Hippocampal formation (tissue), 2 donors: Measurements from ENCODE around the gene CBFB.
"Not testable (repeated sequence)": the region's sequence is repeated elsewhere in the genome, so short reads cannot be mapped to it uniquely, and the experiment has no call there.

Source experiments
- DNase-seq, 2 donors: peaks; one replicate each; lab custom pipeline; 2025; lab: John Stamatoyannopoulos, UW

The CBFB gene

DNA sequence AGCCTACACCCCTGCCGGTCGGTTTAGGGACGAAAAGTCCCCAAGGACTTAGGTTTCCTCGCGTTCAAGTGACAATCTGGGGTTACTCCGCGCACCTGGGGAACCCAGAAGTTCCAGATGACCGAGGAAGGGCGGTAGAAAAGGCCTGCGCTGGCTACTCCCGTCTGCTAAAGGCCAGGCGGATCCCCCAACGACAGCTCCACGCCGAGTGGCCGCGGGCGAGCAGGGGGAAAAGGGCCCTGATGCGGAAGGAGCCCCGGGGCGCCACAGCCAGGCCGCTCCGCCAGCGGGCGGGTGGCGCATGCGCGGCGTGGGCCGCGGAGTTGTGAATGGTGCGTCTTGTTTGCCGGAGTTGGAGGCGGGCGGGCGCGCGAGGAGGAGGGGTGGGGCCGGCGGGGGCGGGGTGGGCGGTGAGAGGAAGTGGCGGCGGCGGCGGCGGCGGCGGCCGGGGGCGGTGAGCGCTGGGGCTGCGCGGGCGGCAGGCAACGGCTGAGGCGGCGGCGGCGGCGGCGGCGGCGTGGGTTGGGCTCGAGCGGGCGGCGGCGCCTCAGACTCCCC is at the start of gene CBFB:
TSS of gene CBFB (plus strand) at position 454 of the 558 bp plus-strand sequence. CDS start 259 bp downstream, outside the sequence.
- DNase-seq = peak; percentile 78 to 90

DNA sequence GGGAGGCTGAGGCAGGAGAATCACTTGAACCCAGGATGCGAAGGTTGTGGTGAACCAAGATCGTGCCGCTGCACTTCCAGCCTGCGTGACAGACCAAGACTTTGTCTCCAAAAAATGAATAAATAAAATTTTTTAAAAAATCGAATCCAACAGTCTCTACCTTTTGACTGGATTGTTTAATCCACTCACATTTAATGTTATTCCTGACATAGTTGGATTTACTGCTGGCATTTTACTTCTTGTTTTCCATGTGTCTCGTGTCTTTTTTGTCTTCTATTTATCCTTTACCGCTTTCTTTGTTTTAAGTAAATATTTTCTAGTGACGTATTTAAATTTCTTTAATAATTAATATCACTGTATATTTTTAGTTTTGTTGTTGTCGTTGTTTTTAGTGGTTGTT is 45.9 kb upstream of the CBFB start:
- no peak for DNase-seq

DNA sequence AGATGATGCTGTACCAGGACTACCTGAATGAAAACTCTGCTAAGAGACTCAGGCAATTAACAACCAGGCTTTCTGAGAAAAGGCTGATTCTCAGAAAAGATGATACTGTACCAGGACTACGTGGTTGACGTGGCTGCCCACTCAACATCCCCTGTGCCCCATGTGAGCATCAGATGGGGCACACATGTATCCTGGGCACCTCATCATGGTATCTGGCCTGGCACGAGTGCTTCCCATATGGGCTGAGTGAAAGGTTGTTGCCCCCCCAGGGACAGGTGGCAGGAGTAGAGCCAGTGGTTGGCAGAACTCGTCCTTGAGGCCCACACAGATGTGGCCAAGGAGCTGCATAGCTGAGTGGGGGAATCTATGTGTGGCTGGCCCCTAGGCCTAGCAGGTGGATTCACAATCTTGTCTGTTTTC is 44.0 kb upstream of the CBFB start:
- DNase-seq = no peak

DNA sequence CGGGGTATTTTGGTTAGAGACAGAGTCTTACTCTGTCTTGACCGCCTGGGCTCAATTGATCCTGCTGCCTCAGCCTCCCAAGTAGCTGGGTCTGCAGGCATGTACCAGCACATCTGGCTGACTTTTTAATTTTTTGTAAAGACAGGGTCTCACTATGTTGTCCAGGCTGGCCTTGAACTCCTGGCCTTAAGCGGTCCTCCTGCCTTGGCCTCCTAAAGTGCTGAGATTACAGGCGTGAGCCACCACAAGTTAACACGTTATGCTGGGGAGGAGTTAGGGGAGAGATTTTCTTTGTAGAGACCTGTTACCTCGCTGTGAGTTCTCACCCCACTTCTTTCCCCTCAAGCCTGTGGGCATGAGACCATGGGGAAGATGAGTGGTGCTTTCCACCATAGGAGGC is 42.4 kb upstream of the CBFB start:
- no peak for DNase-seq

DNA sequence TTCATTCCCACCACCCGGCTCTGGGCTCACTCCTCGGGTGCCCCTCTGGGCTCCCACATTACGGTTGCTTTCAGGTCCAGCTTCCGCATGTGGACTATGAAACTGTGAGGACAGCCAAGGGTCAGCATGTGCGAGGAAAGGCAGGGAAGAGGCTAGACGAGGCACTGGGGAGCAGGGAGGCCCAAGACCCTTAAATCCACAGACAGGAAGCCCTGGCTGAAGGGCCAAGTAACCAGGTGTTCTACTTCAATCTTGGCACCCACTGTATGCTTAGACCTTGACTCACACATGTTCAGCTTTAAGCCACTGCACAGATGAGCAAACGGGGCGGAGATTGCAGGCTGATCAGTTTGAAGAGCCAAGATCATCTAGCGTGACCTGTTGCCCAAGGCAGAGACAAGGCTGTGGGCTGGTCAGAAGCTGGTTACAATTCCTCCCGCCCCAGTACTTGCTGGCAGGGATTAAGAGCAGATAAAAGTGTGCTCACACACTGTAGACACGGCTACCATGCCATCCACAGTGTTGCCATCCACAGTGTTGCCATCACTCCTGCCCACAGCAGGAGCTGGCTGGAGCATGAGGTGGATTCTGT is 40.7 kb upstream of the CBFB start, which contains the start of gene CES4A:
TSS of gene CES4A (plus strand) at position 393 of the 592 bp plus-strand sequence. CDS start at position 577, 184 bp downstream.
- DNase-seq = no peak

DNA sequence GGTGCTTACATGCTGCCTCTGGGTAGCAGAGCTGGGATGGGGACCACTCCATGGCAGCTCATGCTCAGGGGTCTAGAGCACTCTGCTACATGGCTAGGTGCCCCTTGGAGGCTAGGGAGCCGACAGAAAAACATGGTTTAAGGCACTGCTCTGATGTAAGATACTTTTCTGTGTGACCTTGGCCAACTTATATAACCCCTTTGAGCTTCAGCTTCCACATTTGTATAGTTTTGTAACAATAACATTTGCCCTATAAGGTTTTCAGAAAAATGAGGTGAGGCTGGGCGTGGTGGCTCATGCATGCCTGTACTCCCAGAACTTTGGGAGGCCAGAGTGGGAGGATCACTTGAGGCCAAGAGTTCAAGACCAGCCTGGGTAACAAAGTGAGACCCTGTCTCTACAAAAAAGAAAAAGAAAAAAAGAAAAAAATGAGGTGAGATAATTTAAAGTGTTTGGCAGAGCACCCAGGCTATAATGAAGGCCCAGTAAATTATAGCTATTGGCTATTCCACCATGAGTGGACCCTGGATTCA is 37.3 kb upstream of the CBFB start:
- DNase-seq = no peak

DNA sequence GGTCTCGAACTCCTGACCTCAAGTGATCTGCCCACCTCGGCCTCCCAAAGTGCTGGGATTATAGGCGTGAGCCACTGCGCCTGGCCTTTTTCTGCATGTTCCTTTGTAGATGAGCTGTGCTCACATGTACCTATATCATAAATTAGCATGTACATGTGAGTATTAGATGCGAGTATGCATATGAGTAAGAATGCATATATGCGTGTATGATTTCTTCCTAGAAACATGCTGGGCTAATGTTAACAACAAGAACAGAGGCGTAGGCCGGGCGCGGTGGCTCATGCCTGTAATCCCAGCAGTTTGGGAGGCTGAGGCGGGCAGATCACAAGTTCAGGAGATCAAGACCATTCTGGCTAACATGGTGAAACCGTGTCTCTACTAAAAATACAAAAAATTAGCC is 35.4 kb upstream of the CBFB start:
- DNase-seq = not testable (repeated sequence)

DNA sequence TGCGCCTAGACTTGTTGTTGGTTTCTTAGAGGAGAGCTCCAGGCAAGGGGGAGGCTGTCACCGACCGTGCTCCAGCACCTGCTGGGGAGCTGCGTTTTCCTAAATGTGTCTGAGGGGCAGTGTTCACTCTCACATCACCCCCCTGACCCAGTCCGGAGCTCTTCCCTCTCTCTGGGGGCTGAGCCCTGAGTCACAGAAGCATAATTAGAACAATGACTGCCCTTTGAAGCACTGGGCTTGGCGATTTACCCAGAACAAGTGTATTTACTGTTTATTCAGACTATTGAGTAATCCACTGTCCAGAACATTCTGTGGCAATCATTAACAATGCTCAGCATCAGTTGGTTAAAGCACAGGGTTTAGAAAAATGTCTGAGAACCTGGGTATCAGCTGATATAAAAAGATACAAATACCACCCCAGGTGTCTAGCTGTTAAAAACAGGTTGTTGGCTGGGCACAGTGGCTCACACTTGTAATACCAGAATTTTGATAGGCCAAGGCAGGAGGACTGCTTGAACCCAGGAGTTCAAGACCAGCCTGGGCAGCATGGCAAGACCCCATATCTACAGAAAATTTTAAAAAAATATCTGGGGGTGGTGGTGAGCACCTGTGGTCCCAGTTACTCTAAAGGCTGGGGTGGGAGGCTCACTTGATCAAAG is 32.5 kb upstream of the CBFB start:
- peak; percentile 79 to 99 for DNase-seq

DNA sequence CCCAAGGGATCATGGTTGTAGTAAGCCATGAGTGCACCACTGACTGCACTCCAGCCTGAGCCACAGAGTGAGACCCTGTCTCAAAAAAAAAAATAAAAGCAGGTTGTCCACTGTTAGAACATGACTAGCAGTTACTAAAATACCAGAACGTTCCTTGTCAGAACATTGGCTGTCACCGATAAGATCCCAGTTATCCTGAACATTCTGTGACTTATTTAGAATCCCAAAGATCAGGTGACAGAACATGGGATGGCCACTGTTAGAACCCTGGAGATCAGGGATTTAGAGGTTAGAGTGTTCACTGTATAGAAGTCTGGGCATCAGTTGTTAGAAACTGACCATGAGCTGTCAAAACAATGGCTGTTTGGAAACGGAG is 32.0 kb upstream of the CBFB start:
- no peak for DNase-seq

DNA sequence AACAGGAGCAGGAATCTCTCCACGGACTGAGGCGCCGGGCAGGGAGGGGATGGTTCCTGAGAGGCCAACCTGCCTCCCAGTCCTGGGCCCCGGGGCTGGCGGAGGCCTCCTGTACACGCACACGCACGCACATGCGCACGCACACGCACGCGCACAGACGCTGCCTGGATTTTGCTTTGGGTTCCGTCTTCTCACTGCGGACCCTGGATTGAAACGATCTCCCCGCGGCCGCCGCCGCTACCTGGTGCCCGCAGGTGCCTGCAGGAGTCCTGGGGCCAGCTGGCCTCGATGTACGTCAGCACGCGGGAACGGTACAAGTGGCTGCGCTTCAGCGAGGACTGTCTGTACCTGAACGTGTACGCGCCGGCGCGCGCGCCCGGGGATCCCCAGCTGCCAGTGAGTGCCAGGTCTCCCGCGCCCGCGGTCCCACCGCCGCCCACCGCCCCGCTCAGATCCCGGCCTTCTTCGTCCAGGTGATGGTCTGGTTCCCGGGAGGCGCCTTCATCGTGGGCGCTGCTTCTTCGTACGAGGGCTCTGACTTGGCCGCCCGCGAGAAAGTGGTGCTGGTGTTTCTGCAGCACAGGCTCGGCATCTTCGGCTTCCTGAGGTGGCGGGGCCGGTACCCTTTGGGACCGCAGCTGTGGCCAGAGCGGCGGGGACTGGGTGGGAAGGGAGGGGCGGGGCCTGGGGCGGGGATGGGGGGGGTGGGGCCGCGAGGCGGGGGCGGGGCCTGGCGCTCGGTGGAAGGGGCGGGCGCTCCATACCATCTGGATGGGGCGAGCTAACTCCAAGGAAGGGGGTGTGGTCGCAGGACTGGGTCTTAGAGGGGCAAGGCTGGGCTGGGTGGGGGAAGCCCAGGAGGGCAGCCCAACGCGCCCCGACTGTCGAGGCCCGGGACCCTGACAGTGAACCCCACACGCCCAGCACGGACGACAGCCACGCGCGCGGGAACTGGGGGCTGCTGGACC is 28.3 kb upstream of the CBFB start:
- peak; percentile 31 to 78 for DNase-seq

DNA sequence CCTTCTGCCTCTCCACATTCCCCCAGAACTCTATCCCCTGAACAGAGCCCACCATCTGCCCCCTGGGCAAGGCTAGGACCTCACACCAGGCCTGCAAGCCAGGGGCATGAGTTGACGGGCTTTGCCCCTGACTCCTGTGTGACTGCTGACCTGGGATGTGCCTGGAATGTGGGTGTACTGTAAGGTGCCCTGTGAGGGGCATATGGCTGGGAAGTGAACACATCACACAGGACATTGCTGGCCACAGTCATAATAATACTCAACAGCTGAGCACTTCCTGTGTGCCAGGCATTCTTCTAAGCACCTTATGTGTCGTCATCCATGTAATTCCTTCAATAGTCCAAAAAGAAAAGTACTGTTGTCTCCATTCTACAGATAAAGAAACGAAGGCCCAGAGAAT is 27.2 kb upstream of the CBFB start:
- DNase-seq = no peak

DNA sequence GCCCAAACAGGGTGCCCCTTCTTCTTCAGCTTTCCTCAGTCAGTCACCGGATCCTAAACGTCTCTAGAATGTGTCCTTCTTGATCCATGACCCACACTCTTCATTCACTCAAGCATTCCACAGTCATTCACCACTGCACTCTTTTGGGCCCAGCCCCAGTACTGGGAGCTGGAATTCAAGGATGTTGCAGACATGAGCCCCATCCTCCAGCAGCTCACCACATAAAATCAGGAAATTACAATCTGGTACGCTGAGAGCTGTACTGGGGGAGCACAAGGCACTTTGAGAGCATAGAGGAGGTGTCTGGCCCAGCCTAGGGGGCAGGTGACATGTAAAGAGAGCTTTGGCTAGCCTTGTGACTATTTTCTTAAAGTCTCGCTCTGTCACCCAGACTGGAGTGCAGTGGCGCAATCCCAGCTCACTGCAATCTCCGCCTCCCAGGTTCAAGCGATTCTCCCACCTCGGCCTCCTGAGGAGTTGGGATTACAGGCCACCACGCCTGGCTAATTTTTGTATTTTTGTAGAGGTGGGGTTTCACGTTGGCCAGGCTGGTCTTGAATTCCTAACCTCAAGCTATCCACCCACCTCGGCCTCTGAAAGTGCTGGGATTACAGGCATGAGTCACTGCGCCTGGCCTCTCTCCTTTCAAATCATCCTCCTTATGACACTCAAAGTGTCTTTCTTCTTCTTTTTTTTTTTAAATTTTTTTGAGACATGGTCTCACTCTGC is 21.9 kb upstream of the CBFB start:
- DNase-seq = no peak

DNA sequence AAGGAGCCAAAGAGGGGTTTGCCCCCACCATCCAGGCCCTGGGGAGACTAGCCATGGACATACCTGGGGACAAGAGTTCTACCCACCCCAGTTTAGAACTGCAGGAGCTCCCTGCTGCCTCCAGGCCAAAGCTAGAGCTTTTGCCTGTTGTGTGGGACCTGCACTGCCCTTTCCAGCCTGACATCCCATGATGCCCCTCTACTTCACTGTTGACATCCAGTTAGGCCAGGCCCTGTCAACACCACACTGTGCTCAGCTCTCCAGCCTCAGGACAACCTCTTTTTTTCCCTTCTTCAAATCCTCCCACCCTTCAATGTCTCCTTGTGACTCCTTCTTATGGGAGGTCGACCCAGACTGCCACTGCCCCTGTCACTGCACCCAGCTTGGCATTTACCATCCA is 19.8 kb upstream of the CBFB start:
- no peak for DNase-seq

DNA sequence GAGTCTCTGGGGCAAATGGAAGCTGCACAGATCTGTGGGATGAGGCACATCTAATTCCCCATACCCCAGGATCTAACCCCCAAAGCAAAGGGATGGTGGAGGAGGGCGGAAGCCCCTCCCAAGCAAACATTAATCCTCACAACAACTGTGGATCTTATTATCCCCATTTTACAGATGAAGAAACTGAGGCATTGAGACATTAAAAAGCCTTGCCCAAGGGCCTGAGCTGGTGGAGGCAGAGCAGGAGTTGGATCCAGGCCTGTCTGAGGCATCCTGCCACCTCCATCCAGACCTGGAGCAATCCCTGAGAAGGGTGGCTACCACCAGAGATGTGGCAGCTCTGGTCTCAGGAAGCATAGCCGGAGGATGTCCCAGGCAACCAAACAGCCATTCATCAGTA is 17.7 kb upstream of the CBFB start:
- DNase-seq = no peak

DNA sequence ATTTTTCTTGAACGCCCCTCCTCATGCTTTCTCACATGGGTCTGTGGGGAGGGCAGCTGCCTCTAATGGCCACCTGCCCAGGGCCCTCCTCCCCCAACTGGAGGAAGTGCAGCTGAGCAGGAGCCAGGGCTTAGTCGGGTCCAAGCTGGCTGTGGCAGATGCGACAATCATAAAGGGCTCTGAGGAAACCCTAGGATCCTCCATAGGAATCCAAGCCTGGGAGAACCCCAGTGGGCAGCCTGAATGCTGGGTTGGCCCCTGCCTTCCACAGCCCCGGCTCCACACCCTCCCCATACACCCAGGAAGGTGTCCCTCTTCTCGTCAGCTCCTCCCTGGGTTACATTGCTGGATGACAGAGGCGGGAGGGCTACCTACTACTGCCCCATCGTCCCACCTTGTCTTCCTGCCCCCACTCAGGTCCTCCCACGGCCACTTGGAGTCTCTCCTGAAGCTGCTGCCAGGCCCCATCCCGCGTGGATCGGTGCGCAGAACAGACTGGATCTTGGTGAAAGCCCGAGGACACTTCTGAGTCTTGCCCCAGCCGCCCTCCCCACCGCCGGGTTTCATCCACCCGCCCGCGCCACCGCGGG is 15.6 kb upstream of the CBFB start:
- DNase-seq = peak in 1 of 2 donors; percentile 57

DNA sequence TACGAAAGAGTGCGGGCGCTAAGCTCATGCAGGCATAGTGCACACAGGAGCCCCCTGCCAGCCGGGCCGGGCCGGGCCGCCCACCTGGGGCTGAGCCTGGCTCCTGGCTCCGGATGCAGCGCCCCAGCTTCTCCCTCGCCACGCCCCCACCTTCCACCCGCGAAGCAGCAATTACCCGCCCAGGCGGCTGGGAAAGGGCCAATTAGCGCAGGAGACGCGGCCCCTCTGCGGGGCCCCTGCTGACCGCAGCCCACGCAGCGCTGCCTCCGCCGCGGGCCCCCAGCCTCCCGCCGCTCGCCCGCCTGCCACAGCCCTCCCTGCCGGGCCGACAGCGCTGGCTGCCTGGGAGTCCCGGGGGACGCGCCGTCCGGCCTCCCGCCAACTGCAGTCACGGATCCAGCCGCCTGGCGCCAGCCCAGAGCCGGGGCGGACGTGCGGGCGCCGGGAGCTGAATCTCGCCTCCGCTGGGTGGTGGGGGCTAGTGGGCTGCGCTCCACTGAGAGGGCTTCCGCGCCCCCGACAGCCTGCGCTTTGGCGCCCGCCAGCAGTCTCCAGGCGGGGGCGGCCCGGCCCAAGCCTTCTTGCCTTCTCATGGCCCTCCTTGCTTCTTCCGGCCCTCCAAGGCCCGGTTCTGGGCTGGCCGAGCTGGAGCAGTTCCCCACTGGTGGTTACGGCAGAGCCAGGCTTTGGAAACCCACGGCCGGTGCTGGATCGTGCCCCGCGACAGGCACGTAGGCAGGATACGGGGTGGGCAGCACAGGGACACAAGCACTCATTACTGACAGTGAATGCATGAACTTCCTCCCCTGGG is 14.9 kb upstream of the CBFB start:
- DNase-seq = peak; percentile 60 to 72

DNA sequence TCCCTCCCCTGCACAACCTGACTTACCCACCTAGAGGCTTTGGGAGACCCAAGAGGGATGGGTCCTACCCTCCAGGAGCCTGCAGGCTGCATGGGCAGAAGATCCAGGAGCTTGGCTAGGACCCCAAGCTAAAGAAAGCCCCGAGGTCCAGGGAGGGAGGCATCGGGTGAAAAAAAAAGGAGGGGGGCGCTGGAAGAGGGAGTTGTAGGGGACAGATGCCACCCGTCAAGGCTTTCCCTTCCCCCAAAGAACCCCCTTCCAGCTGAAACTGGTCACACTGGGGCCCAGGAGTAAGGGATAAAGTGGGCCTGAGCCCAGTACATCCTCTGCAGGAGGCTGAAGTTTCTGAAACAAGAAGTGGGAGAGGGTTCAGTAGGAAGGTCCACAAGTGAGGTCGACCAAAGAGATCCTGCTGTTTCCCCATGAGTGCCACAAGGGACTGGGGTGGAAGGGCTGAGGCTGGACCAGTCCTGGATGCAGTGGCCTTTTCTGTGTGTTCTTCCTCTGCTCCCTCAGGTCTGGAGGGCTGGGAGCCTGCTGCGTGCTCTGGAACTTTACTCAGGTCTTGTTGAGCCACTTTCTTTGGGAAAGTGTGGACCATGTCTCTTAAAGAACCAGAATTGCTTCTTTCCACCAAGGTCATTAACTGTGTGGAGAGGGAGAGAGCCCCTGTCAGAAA is 14.2 kb upstream of the CBFB start:
- no peak for DNase-seq

DNA sequence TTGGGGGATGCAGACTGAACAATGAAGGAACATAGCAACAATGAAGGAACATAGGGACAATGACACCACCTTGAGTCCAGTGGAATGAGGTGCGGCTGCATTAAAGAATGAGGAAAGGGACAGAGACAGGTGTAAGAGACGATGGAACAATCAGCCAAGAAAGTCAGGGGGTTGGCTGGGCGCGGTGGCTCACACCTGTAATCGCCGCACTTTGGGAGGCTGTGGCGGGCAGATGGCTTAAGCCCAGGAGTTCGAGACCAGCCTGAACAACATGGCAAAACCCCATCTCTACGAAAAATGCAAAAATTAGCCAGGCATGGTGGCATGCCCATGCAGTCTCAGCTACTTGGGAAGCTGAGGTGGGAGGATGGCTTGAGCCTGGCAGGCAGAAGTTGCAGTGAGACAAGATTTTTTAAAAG is 13.6 kb upstream of the CBFB start:
- no peak for DNase-seq

DNA sequence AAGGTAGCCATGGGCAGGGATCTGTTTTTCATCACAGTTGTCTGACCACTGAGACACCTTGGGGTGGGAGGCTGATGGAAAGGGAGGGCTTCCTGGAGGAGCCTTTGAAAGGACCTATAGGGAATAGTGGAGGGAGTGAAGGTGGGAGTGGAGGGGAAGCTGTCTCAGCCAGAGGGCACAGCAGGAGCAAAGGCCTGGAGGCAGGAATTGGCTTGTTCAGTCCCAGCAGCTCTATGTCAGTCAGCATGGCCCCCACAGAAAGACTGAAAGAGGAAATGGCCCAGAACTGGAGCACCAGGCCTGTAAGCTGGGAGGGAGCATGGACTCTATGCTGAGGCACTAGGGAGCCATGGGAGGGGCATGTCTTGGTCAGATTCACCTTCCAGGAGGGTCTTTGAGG is 12.8 kb upstream of the CBFB start:
- no peak for DNase-seq
